NCI-H82 treated with DMSO at 0.1 percent for 48 hours (cell line): ENCODE results near the gene PITPNM3.

Experiments used
- DNase-seq: peaks from one replicate; lab custom pipeline; 2025; ENCODE audit not compliant: unreplicated experiment; lab: John Stamatoyannopoulos, UW

The PITPNM3 gene

DNA sequence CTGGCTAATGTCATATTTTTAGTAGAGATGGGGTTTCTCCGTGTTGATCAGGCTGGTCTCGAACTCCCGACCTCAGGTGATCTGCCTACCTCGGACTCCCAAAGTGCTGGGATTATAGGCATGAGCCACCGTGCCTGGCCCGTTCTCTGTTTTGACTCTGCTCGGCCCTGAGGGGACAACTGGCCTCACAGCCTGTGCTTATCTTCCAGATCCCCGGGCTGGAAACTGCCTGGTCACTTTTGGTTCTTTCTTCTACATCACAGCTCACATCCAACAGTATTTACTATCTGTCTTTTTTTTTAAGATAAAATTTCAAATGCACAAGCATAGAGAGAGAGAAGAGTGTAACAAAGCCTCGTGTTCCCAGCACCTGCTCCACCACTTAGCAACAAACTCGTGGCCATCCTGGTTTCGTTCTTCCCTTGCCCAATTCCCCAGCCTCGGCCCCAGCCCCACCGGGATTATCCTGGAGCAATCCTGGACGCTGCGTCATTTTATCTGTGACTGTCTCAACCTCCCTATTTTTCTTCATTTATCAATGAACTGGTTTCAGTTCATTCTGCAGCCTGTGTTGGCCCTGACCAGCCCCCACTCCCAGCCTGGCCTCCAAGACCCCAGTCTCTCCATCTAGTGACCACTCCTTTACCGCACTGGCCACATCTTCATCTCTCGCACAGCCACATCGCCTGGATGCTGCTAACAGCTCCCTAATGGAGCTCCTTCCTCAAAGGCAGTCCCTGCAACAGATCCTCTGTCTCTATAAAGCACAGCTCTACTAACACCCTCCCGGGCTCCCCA lies 91.0 kb downstream of the PITPNM3 start:
- no peak for DNase-seq

DNA sequence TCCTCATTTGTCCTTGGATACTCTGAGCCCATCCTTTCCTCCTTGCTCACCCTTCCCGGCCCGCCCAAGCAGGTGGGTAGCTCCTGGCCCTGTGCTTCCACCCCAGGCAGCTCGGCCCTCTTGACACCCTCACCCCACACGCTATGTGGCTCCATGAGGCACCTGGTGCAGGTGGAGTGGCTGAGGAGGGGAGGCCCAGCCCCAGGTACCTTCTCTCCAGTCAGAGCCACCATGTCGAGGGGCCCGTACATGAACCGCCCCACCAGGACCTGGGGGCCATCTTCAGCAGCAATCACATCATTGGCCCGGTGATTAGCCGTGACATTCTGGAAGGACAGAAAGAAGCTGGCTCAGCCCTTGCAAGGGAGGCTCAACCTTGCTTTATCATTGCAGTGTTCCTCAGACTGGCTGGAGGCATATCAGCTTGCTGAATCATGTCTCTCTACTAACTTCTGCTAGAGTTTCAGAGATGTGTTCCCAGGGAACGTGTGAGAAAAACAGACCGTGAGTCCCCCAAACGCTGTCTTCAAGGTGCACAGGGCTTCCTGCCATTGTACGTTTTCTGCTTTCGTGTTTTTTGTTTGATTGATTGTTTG lies 91.8 kb downstream of the PITPNM3 start:
- no peak for DNase-seq

DNA sequence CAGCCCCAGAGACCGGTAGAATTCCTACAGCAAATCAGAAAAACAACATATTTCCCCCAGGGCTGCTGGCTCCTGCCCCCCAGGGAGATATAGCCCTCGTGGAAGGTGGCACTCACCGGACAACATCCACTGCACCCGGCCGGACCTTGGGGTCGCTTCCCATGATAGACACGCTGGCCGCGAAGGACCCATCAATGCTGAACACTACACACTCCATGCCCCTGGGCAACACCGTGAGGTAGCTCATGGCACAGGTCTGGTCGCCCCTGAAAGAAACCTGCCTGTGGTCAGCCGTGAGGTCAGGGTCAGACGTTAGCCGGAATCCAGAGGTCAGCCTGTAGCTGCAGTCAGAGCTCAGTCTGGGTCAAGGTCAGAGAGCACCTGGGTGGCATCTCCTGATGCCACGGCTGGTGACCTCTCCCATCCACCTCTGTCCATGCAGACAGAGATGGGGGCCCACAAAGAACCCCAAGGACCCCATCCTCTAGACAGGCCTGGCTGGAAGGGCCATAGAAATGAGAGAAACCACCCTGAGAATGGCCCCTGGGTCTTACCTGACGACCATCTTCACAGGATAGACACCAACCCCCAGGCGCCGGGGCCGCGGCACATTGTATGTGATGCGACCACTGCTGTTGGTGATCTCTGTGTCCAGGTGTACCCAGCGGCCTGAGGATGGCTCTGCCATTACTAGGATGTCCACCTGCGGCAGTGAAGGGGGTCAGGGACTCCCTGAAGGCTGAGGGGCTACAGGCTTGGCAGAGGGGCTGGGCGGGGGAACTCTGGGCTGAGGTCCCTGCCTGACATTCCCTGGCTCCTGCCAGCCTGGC lies 92.5 kb downstream of the PITPNM3 start:
- DNase-seq, result no peak

- DNase-seq, result no peak
These were observed 93.7 kb downstream of the PITPNM3 start for GRCh38 chr17:6462692-6463091.

DNA sequence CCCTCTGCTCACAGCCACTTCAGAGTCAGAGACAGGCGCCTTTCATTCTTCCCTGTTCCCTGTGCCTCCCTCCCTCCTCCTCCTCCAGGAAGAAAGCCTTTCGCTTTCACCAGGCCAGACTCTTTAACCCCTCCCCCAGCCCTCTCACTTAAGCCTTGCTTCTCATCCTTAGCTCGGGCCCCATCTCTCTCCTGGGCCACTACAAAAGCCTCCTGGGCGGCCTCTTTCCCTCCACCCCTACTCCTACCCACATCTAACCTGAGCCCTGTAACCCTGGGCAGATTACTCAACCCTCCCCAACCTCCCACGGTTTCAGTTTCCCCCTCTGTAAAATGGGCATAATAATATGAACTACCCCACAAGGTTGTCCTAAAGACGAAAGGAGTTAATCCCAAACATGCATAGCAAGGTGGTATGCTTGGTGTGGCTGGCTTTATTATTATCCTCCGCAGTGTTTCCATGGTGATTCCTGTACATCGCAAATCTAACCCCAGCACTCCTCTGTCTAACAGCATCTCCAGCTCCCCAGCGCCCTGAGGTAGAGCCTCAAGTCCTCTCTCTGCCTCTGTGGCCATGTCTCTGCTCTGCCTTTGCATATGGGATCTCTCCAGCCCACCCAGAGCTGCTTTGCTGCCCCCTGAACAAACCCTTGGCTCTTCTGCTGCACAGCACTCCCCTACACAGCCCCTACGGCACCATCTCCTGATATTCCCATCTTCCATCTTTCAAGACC lies 94.4 kb downstream of the PITPNM3 start:
- peak; percentile 10 for DNase-seq

GRCh38 chr17:6461246-6461645 lies 95.1 kb downstream of the PITPNM3 start:
- no peak for DNase-seq

GRCh38 chr17:6460531-6461161 lies 95.7 kb downstream of the PITPNM3 start:
- DNase-seq, result no peak

DNA sequence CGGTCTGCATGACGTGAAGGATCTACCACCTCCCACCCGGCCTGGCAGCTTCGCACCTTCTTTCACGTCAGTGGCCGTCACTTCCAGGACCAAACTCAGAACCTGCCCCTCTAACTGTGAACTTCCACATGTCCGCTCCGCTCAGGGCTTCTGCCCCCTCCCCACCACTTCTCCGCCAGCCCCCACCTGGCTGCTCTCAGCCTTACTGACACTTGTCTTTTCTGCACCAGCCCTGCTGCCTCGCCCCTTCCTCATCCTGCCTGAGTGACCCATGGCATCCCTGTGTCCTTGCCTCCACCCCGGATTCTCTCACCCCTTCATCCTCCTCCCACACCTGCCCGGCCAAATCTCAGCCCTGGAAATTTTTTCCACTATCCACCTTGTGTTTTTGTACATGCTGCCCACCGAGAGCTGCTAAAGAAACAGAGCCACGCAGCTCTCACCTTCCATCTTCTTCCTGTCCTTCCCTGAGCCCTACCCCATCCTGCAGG lies 97.8 kb downstream of the PITPNM3 start:
- no peak for DNase-seq

GRCh38 chr17:6457688-6458459 lies 98.5 kb downstream of the PITPNM3 start:
- DNase-seq, result no peak

DNA sequence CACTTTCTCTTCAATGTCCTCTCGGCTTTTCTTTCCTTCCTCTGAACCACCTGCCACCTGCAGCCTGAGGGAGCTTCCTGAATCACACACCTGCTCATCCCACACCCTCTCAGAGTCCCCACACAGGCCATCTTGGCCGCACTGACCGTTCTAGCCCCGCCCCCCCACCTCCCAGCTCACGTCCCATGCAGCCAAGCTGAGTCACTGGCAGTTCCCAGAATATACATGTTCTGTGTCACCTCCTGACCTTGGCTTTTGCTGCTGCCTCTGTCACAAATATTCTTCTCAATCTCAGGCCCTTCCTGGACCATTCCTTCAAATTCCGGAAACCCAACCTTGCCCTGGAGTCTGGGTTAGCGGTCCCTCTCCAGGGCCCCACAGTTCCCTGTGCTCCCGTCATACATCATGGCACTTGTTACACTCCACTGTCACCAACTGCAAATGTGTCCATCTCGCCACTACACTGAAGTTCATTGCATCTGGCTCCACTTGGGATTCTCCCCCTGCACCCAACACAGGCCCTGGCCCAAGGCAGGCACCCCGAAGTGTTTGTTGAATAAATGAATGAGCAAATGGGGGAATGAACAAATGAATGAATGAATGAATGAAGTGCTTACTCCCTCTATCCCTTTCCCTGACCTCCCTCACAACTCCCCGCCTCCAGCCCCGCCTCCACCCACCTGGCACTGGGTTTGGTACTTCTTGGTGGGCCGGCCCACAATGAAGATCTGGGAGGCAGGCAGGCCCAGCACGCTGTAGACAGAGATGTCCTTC lies 99.3 kb downstream of the PITPNM3 start:
- DNase-seq, result no peak

DNA sequence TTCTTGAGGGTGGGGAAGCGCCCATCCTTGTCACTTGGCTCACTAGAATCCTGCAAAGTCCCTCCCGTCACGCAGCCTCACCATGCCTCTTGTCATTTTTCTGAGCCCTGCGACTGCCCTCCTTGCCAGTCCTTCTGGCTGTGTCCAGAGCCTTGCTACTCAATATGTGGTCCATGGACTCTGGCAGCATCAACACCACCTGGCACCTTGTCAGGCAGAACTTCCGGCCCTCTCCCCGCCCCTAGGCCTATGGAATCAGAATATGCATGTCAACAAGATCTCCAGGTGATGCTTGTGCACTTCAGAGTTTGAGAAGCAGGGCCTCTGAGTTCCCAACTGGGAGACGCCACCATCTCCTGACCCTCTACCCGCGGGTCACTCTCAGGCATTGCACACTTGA lies 100.0 kb downstream of the PITPNM3 start:
- DNase-seq, result no peak

DNA sequence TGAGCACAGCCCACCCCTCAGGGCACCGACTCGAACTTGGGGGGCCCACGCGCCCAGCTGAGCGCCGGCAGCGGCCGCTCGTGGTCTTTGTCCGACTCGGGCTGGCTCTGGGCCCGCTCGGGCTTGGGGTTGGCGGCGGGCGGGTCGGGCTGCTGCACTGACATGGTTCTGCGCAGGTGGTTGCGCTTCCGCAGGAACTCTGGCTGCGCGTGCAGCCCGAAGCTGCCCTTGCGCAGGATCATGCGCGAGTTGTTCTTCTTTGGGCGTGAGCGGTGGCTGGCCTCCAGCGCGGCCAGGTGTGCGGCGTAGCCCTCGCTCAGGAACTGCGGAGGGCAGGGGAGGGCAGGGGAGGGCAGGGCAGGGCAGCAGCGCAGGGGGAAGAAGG lies 101.0 kb downstream of the PITPNM3 start:
- DNase-seq, result no peak

DNA sequence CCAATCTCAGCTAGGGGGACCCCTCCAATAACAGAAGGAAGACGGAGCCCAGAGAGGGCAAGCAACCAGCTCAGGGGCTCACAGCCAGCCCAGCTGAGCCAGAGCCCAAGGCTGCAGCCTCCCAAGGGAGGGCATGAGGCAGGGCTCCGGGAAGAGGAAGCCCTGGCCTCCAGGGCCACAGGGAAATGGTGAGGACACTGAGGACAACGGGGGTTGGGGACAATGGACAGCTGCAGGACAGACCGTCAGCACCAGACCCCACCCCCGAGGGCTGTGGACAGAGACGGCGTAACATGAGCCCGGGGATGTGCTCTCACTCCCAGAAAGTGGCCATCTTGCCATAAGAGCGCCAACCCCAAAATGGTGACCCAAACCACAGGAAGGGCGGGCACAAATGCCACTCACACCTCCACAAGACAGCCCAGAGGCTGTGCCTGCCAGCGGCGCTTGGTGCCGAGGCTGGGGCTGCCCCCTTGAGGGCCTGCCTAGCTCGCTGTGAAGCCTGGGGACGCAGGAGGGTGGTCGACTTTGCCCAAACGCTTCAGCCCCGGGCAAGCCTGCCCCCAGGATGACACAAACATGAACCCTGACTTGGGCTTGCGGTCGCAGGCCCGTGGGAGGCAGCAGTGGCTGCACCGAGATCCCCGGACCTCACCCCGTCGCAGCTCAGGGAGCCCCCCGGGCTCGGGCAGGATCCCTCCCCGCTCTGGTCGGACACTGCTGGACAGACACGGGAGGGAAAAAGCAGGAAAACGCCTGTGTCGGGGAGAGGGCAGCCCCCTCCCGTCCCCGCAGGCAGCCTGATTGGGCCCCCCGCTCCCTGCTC lies 101.6 kb downstream of the PITPNM3 start:
- DNase-seq, result no peak

GRCh38 chr17:6453279-6454024 lies 102.9 kb downstream of the PITPNM3 start:
- DNase-seq, result no peak

DNA sequence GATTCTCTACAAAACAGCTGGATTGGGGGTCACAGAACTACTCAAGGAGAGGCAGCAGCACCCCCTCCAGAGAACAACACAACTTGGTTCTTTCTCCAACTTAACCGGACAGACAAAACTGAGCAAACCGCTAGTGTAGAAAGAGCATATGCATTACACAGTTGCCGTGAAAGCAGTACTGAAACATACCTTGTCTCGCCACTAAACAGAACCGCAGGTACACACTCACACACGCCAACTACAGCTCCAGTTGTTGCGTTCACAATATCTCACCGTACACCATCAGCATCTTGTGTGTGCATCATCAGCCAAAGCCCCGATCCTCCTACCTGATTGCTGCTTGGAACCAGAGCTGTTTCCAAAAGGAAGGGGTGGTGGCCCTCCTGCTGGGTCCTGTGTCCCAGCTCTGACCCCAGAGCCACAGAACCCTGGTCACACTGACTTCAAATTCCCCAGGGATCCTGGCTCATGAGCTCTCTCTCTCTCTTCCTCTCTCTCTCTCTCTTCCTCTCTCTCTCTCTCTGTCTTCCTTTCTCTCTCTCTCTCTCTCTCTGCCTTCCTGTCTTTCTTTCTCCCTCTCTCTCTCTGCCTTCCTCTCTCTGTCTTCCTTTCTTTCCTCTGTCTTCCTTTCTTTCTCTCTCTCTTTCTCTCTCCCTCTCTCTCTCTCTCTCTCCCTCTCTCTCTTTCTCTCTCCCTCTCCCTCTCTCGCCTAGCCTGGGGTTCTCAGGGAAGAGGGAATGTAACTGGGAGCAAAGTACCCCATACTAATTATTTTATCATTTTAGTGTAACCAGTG lies 103.7 kb downstream of the PITPNM3 start:
- DNase-seq, result no peak

- peak; percentile 12 for DNase-seq
These were observed 105.2 kb downstream of the PITPNM3 start for GRCh38 chr17:6450926-6451832.
